HepG2 (cell line): Measurements from ENCODE around the gene ATP6V1G3. TPM values are rescaled to one million over a fixed set of nuclear protein-coding genes. Genes with fewer than 3 reads are reported as not detected.

Source experiments
- ATAC-seq: fragments of 200-7000 bp; cut with Tn5 transposase; 3 replicates; pipeline ENCODE4 v1.9.1; 2020; ENCODE audit warnings: mild to moderate bottlenecking, moderate library complexity
- BruUV-seq: library from RNA; stranded (reverse); fragments of 400-500 nt; replicated peaks from 2 replicates; lab custom pipeline; 2021; lab: Mats Ljungman, UMichigan
- CTCF ChIA-PET: fragments of 300-600 bp; formaldehyde crosslinking; extraction: SDS; loops from one replicate; lab custom pipeline; 2021; ENCODE audit warnings: low total read pairs, inconsistent platforms, low intra/inter-chr PET ratio; lab: Yijun Ruan, JAX
- POLR2A ChIA-PET: fragments of 350-600 bp; sonication (Branson Sonifier 250); formaldehyde crosslinking; loops from one replicate; lab custom pipeline; 2020; ENCODE audit warnings: antibody characterized with exemption, inconsistent platforms; lab: Yijun Ruan, JAX
- DNase-seq: peaks from one replicate; pipeline ENCODE4 v3.0.0-alpha.2; 2015; ENCODE audit warnings: low spot score
- FAIRE-seq: peaks from 3 replicates; lab custom pipeline; 2011; peaks lifted over from hg19 to GRCh38; lab: Jason Lieb, UNC
- H2AFZ ChIP-seq: one replicate; pipeline ENCODE4 v1.6.1; 2011; ENCODE audit warnings: low read length, inconsistent platforms
- H3K27ac ChIP-seq: fragments of 300-600 bp; 3 replicates; pipeline ENCODE4 v1.8.0; 2011; ENCODE audit warnings: mixed run types, mild to moderate bottlenecking, mixed read lengths, low read length, inconsistent platforms; ENCODE audit not compliant: insufficient read depth; ENCODE audit errors: extremely low read length
- H3K27me3 ChIP-seq, 2 experiments: fragments of 200-600 bp in 1 of 2; 2 replicates in 1 of 2; 3 replicates in 1 of 2; pipeline versions ENCODE4 v1.6.0 to v1.8.0; 2011; ENCODE audit warnings: low read length in 2 of 2, mild to moderate bottlenecking in 2 of 2, moderate library complexity in 2 of 2, inconsistent platforms in 1 of 2; ENCODE audit not compliant: insufficient read depth in 2 of 2, control insufficient read depth in 1 of 2
- H3K36me3 ChIP-seq, 2 experiments: fragments of 200-600 bp in 1 of 2; replicated peaks in 1 of 2; 2 replicates in 1 of 2; 3 replicates in 1 of 2; pipeline versions ENCODE4 v1.5.1 to v1.8.0; 2011; ENCODE audit warnings: low read length in 2 of 2, inconsistent platforms in 1 of 2; ENCODE audit not compliant: insufficient read depth in 2 of 2, control insufficient read depth in 1 of 2
- H3K4me1 ChIP-seq: 2 replicates; pipeline ENCODE4 v1.5.1; 2012; ENCODE audit warnings: low read length, inconsistent platforms; ENCODE audit not compliant: insufficient read depth
- H3K4me2 ChIP-seq: 2 replicates; pipeline ENCODE4 v1.6.0; 2011; ENCODE audit warnings: low read depth, low read length, inconsistent platforms
- H3K4me3 ChIP-seq, 3 experiments: fragments of 200-600 bp in 1 of 3; sonication (generic), shearing (Covaris generic) in 1 of 3; replicated peaks in 1 of 3; 2 replicates each; pipeline ENCODE4 v1.5.1; 2011 to 2016; ENCODE audit warnings: low read length in 3 of 3, inconsistent platforms in 2 of 3, low read depth in 2 of 3, mild to moderate bottlenecking in 2 of 3, control low read depth in 1 of 3, mixed read lengths in 1 of 3; ENCODE audit not compliant: insufficient read depth in 1 of 3
- H3K79me2 ChIP-seq: one replicate; pipeline ENCODE4 v1.6.1; 2011; ENCODE audit warnings: low read length, inconsistent platforms; ENCODE audit not compliant: insufficient read depth
- H3K9ac ChIP-seq: 2 replicates; pipeline ENCODE4 v1.6.0; 2011; ENCODE audit warnings: mild to moderate bottlenecking, low read depth, low read length, inconsistent platforms; ENCODE audit not compliant: insufficient read depth
- H3K9me3 ChIP-seq: 2 replicates; pipeline ENCODE4 v1.5.1; 2012; ENCODE audit warnings: mild to moderate bottlenecking, low read length
- H4K20me1 ChIP-seq: 2 replicates; pipeline ENCODE4 v1.6.0; 2011; ENCODE audit warnings: inconsistent platforms, mild to moderate bottlenecking, low read length, moderate library complexity; ENCODE audit not compliant: insufficient read depth
- MAFF ChIP-seq: IDR thresholded peaks from 2 replicates; pipeline ENCODE4 v1.6.1; 2011; ENCODE audit warnings: low read depth, low read length, improper control_type of control experiment
- MAFK ChIP-seq, 2 experiments: IDR thresholded peaks in 1 of 2; conservative IDR thresholded peaks in 1 of 2; 2 replicates each; pipeline ENCODE4 v1.6.1; 2011; ENCODE audit warnings: improper control_type of control experiment in 2 of 2, low read length in 2 of 2
- NFE2L2 ChIP-seq: fragments of 150-350 bp; IDR thresholded peaks from 2 replicates; pipeline ENCODE4 v1.6.1; 2014; ENCODE audit warnings: low read length
- XBP1 ChIP-seq: sonication (generic); formaldehyde crosslinking; IDR thresholded peaks from 2 replicates; pipeline ENCODE4 v1.5.0; 2020; ENCODE audit warnings: missing genetic modification reagents
- ZNF850 ChIP-seq: sonication (generic); formaldehyde crosslinking; conservative IDR thresholded peaks from 2 replicates; pipeline ENCODE4 v1.9.0; 2021; ENCODE audit warnings: mild to moderate bottlenecking, missing genetic modification reagents
- WGBS: methylation state at CpG from one replicate; pipeline ENCODE4 v1.1.6; 2017; ENCODE audit warnings: low lambda C conversion rate; 5-methylcytosine and 5-hydroxymethylcytosine counted together
- in situ Hi-C: cut with HindIII; loops from 2 replicates; pipeline ENCODE4 v1.10.0; 2017; ENCODE audit warnings: low pct_unique_long_range_greater_than_20kb; ENCODE audit not compliant: extremely low pct_ligation_motif_present
- intact Hi-C: fragments of 100-400 bp; cut with micrococcal nuclease; formaldehyde crosslinking; loops from one replicate; pipeline ENCODE4 v1.10.0; 2022; ENCODE audit not compliant: unreplicated experiment
- polyA plus RNA-seq, 8 experiments: library from polyadenylated mRNA; depleted of rRNA in 3 of 8; stranded (reverse) in 7 of 8; unstranded in 1 of 8; fragments of >200 nt; fragmentation: Illumina TruSeq in 4 of 8; extraction: Trizol in 4 of 8; gene quantifications; 2 replicates each; pipeline versions ENCODE4 v1.2.1 to v1.2.3, GENCODE V29; 2011 to 2016; ENCODE audit warnings: low read depth in 4 of 8, missing spikeins in 1 of 8, mixed read lengths in 1 of 8; ENCODE audit not compliant: insufficient read depth in 1 of 8
- total RNA-seq, 5 experiments: library from RNA; depleted of rRNA; stranded (reverse); fragments of >200 nt; fragmentation: Illumina TruSeq; extraction: Trizol; gene quantifications; 2 replicates each; pipeline ENCODE4 v1.2.3, GENCODE V29; 2016; ENCODE audit warnings: low read depth in 1 of 5
- TF ChIP-seq, protein P1 (sequence below): sonication (generic); formaldehyde crosslinking; IDR thresholded peaks from 2 replicates; pipeline ENCODE4 v1.8.1; 2023; ENCODE audit warnings: mild to moderate bottlenecking, missing genetic modification reagents

The ATP6V1G3 gene
- total and polyA plus RNA-seq, 2 of the 13 experiments (the other 11 are each of a cell fraction or from before 2014, with no cell fraction given) = not detected

DNA sequence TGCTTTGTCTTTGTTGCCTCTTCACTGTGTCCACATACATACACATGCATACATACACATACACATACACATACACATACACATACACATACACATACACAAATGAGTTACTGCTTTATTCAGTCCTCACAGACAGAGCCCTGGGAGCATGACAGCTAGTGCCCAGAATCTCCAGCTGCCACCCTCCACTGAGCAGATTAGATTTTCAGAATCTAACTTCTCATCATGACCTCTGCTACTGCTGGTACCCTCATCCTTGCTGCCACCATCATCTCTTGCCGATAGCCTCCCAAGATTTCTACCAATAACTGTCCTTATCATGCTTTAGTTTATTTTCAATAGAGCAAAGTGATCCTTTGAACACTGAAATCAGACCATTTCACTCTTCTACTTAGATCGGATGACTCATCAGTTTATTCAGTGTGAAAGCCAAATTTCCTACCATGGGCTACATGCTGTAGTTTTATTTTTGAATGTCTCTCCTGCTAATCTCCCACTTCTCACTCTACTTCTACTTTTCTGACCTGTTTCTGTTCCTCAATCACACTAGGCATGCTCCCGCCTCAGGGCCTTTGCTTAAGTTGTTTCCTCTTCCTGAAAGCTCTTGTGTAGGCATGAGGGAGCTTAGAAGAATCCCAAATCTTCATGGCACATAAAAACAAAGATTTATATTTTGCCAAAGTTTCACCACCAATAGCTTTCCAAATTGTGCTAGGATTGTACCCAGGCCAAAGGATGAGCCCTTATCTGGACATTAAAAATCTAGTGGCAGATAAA lies 43.0 kb downstream of the ATP6V1G3 start:
- ChIA-PET CTCF (no interaction called here), POLR2A (no interaction called here)
- Histone ChIP-seq H3K9ac (no peak overlapping the region), H3K4me3 (no peak overlapping the region), H3K27me3 (no peaks in the 10 kb centered on the region), H4K20me1 (no peaks in the 10 kb centered on the region), H2AFZ (no peak overlapping the region), H3K4me1 (no peaks in the 10 kb centered on the region), H3K79me2 (no peaks in the 10 kb centered on the region), H3K4me2 (no peak overlapping the region), H3K9me3 (no peaks in the 10 kb centered on the region), H3K27ac (no peak overlapping the region), H3K36me3 (no peaks in the 10 kb centered on the region)
- intact Hi-C loops = no loop called here
- in situ Hi-C loops = no loop called here
- ATAC-seq = no peak
- WGBS = 46% methylated on average over 3 of the region's 3 CpGs
- BruUV-seq = no TSS peak
- no peak for DNase-seq
- TF ChIP-seq XBP1 (CRISPR knock-in tag) = no peak
- peak; percentile 30; the same call in 1 of the 2 replicates for TF ChIP-seq MAFF
- TF ChIP-seq ZNF850 = no peak
- TF ChIP-seq NFE2L2 = peak; percentile 79
- TF ChIP-seq, protein P1, sequence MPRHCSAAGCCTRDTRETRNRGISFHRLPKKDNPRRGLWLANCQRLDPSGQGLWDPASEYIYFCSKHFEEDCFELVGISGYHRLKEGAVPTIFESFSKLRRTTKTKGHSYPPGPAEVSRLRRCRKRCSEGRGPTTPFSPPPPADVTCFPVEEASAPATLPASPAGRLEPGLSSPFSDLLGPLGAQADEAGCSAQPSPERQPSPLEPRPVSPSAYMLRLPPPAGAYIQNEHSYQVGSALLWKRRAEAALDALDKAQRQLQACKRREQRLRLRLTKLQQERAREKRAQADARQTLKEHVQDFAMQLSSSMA (CRISPR knock-in tag) = no peak
- TF ChIP-seq MAFK (conservative IDR thresholded peaks at IDR 0.05 in 1 of 2, IDR thresholded peaks at IDR 0.05 in 1 of 2; ENCODE audit: low read length in 2 of 2) = peak; percentile 28 to 51; a peak in 3 of 4 replicates
- FAIRE-seq = no peak
